22Rv1 (cell line): ENCODE measurements around the gene PIP5K1B.

ENCODE experiments used
- ZFX ChIP-seq: fragments of 450-650 bp; IDR thresholded peaks from 2 replicates; pipeline ENCODE4 v1.6.1; 2017; ENCODE audit warnings: antibody characterized with exemption, borderline replicate concordance
- TF ChIP-seq, protein P1 (sequence below): fragments of 450-650 bp; IDR thresholded peaks from 2 replicates; pipeline ENCODE4 v1.5.1; 2017; ENCODE audit warnings: mild to moderate bottlenecking

DNA sequence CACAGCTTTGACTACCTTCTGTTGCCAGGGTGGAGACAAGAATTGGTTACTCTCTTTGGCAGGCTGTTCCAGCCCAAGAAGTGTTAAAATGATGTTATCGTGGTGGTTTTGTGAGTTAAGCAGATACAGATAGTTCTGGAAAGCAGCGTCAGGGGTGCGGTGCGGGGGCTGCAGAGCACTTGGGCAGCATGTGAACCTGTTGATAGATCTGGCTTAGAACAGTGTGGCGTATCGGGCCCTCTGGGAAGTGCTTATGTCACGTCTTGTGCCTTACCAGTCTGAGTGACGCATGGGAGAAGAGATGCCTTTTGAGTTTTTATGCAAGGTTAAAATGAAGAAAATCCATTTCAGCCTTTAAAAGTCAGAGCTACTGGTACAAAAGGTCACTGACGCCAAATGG lies 156.4 kb downstream of the PIP5K1B start:
- TF ChIP-seq, protein P1, sequence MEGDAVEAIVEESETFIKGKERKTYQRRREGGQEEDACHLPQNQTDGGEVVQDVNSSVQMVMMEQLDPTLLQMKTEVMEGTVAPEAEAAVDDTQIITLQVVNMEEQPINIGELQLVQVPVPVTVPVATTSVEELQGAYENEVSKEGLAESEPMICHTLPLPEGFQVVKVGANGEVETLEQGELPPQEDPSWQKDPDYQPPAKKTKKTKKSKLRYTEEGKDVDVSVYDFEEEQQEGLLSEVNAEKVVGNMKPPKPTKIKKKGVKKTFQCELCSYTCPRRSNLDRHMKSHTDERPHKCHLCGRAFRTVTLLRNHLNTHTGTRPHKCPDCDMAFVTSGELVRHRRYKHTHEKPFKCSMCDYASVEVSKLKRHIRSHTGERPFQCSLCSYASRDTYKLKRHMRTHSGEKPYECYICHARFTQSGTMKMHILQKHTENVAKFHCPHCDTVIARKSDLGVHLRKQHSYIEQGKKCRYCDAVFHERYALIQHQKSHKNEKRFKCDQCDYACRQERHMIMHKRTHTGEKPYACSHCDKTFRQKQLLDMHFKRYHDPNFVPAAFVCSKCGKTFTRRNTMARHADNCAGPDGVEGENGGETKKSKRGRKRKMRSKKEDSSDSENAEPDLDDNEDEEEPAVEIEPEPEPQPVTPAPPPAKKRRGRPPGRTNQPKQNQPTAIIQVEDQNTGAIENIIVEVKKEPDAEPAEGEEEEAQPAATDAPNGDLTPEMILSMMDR, result no peak
- TF ChIP-seq ZFX, result no peak
